Esophagus muscularis mucosa (tissue), 4 donors: ENCODE data around the gene LOXL3. TPM values are rescaled to one million over a fixed set of nuclear protein-coding genes. Genes with fewer than 3 reads are reported as not detected.
A peak's percentile ranks its signal among the peaks of the same experiment; 100 is the strongest.
"Not testable (repeated sequence)": the region's sequence is repeated elsewhere in the genome, so short reads cannot be mapped to it uniquely, and the experiment has no call there.

Experiments used
- DNase-seq: peaks from one replicate; pipeline ENCODE4 v3.0.0-alpha.2; 2017; ENCODE audit errors: extremely low spot score
- H3K27ac ChIP-seq, 4 donors: fragments of 200-600 bp; sonication (generic); replicated peaks in 1 of 4; 1 replicate in 3 of 4; 2 replicates in 1 of 4; pipeline ENCODE4 v1.5.1; 2016 to 2019; ENCODE audit warnings: mild to moderate bottlenecking in 1 of 4
- H3K27me3 ChIP-seq, 4 donors: fragments of 200-600 bp; sonication (generic); one replicate each; pipeline versions ENCODE4 v1.5.1 to v1.6.0; 2016 to 2019
- H3K36me3 ChIP-seq, 4 donors: fragments of 200-600 bp; sonication (generic); one replicate each; pipeline ENCODE4 v1.5.1; 2016 to 2019
- H3K4me1 ChIP-seq, 4 donors: fragments of 200-600 bp; sonication (generic); one replicate each; pipeline ENCODE4 v1.5.1; 2016 to 2019
- H3K4me3 ChIP-seq, 4 donors: fragments of 200-600 bp; sonication (generic); 1 replicate in 2 of 4; 2 replicates in 2 of 4; pipeline ENCODE4 v1.5.1; 2016 to 2019; ENCODE audit warnings: mild to moderate bottlenecking in 4 of 4, moderate library complexity in 1 of 4
- H3K9me3 ChIP-seq, 4 donors: fragments of 200-600 bp; sonication (generic); 1 replicate in 3 of 4; 2 replicates in 1 of 4; pipeline ENCODE4 v1.5.1; 2016 to 2019
- EP300 ChIP-seq: sonication (generic); formaldehyde crosslinking; IDR thresholded peaks from one replicate; pipeline ENCODE4 v1.6.1; 2017; ENCODE audit warnings: antibody characterized with exemption
- POLR2A ChIP-seq: fragments of 450-650 bp; IDR thresholded peaks from one replicate; pipeline ENCODE4 v1.6.1; 2017; ENCODE audit warnings: antibody characterized with exemption, moderate library complexity, mild to moderate bottlenecking, low read depth
- POLR2AphosphoS5 ChIP-seq, 2 donors: sonication (generic); formaldehyde crosslinking; IDR thresholded peaks; one replicate each; pipeline ENCODE4 v1.6.1; 2017; ENCODE audit warnings: antibody characterized with exemption in 2 of 2
- WGBS: methylation state at CpG from one replicate; pipeline ENCODE4 v1.1.5; 2018; 5-methylcytosine and 5-hydroxymethylcytosine counted together
- intact Hi-C: fragments of 100-400 bp; cut with DNase I; formaldehyde crosslinking; loops from one replicate; pipeline ENCODE4 v1.15.1; 2023
- total RNA-seq, 4 donors: library from RNA; depleted of rRNA; stranded (reverse); fragments of >200 nt; gene quantifications; one replicate each; pipeline versions ENCODE4 v1.1.0 to v1.2.1, GENCODE V29; 2016
- TF ChIP-seq, protein P1 (sequence below), 3 experiments: fragments of 200-600 bp in 2 of 3; fragments of 450-650 bp in 1 of 3; sonication (generic) in 2 of 3; IDR thresholded peaks; one replicate each; pipeline ENCODE4 v1.5.1; 2017 to 2019; ENCODE audit warnings: antibody characterized with exemption in 3 of 3, mild to moderate bottlenecking in 2 of 3, moderate library complexity in 1 of 3

The LOXL3 gene
- total RNA-seq, 4 donors from 2014 or later = 7.1 to 8.6 (median 7.7) TPM

GRCh38 chr2:74486141-74486540 is 67.6 kb downstream of the LOXL3 start:
- Histone ChIP-seq H3K36me3 (peaks cover 11 to 69% (median 53%) of the 10 kb centered on the region in 4 donors), H3K27ac (no peak overlapping the region), H3K4me3 (no peak overlapping the region), H3K4me1 (peaks cover 20 to 26% (median 25%) of the 10 kb centered on the region in 4 donors), H3K9me3 (no peaks in the 10 kb centered on the region), H3K27me3 (no peaks in the 10 kb centered on the region)
- DNase-seq = no peak
- TF ChIP-seq EP300 (no peak), POLR2AphosphoS5 (IDR thresholded peaks at IDR 0.05) (no peak), POLR2A (no peak)
- TF ChIP-seq, protein P1, sequence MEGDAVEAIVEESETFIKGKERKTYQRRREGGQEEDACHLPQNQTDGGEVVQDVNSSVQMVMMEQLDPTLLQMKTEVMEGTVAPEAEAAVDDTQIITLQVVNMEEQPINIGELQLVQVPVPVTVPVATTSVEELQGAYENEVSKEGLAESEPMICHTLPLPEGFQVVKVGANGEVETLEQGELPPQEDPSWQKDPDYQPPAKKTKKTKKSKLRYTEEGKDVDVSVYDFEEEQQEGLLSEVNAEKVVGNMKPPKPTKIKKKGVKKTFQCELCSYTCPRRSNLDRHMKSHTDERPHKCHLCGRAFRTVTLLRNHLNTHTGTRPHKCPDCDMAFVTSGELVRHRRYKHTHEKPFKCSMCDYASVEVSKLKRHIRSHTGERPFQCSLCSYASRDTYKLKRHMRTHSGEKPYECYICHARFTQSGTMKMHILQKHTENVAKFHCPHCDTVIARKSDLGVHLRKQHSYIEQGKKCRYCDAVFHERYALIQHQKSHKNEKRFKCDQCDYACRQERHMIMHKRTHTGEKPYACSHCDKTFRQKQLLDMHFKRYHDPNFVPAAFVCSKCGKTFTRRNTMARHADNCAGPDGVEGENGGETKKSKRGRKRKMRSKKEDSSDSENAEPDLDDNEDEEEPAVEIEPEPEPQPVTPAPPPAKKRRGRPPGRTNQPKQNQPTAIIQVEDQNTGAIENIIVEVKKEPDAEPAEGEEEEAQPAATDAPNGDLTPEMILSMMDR (IDR thresholded peaks at IDR 0.05) = no peak
- 88% methylated on average over 2 of the region's 2 CpGs for WGBS
- intact Hi-C loops = loop anchor here (5.0 kb wide), 1 partner anchor 41 kb away; the partner anchor contains the start of genes AUP1, DQX1 and HTRA2

- DNase-seq, H3K27me3 ChIP-seq, H3K9me3 ChIP-seq: not testable (repeated sequence)
- peaks cover 26 to 44% (median 39%) of the 10 kb centered on the region in 4 donors for H3K4me1 ChIP-seq
- WGBS = 81% methylated on average over 19 of the region's 19 CpGs
- peak overlapping the region; percentile 89 to 99 (median 92) for H3K4me3 ChIP-seq
- peak overlapping the region in 3 of 4 donors; percentile 85 to 91 (median 86) for H3K27ac ChIP-seq
- intact Hi-C loops = loop anchor here (1.0 kb wide), 2 partner anchors 71 to 104 kb away; partner anchors contain the start of gene DOK1
- peaks cover 6 to 69% (median 57%) of the 10 kb centered on the region in 4 donors for H3K36me3 ChIP-seq
Measured at GRCh38 chr2:74483675-74484164, 70.0 kb downstream of the LOXL3 start.

GRCh38 chr2:74482801-74483674 is 70.7 kb downstream of the LOXL3 start, which contains the start of the genes CCDC142 and TTC31:
CCDC142 (minus strand) TSS chr2:74482998; CDS start chr2:74482837, 161 bp downstream.
TTC31 (plus strand) TSS chr2:74483081; CDS start chr2:74483096, 15 bp downstream.
- Histone ChIP-seq H3K9me3 (no peaks in the 10 kb centered on the region), H3K36me3 (peaks cover 9 to 69% (median 54%) of the 10 kb centered on the region in 4 donors), H3K27me3 (no peaks in the 10 kb centered on the region), H3K4me3 (peak within 1 kb of the TSS; percentile 89 to 99 (median 92)), H3K4me1 (peaks cover 26 to 44% (median 39%) of the 10 kb centered on the region in 4 donors), H3K27ac (peak within 1 kb of the TSS; percentile 85 to 96 (median 88))
- peak; percentile 99 for DNase-seq
- 0% methylated on average over 29 of the region's 50 CpGs for WGBS
- intact Hi-C loops = loop anchor here (1.0 kb wide), 1 partner anchor 71 kb away; the partner anchor contains the start of gene DOK1
- peak; percentile 85 to 86 for TF ChIP-seq POLR2AphosphoS5 (IDR thresholded peaks at IDR 0.05)
- TF ChIP-seq, protein P1 (IDR thresholded peaks at IDR 0.05) = peak; percentile 80 to 88 (median 85)
- TF ChIP-seq POLR2A = no peak

Other genes with a start within 250 kb of the LOXL3 start
- gene SLC4A5, start 210.5 kb downstream of the LOXL3 start, total RNA-seq = 1 to 10 TPM in 3 of 4 donors, under 1 TPM in 1; 0.50 to 1.8 (median 1.4) TPM
- gene DCTN1, start 173.6 kb downstream of the LOXL3 start, total RNA-seq = 100 to 1,000 TPM; 136 to 188 (median 162) TPM
- 1 to 10 TPM in 3 of 4 donors, under 1 TPM in 1; 0.66 to 4.6 (median 3.2) TPM for gene C2orf81, start 132.3 kb downstream of the LOXL3 start, total RNA-seq
- 10 to 100 TPM in 2 of 4 donors, 1 to 10 TPM in 2; 7.6 to 14.6 (median 11.9) TPM for gene WDR54, start 132.2 kb downstream of the LOXL3 start, total RNA-seq
- gene RTKN, start 112.0 kb downstream of the LOXL3 start, total RNA-seq = 10 to 100 TPM in 2 of 4 donors, 1 to 10 TPM in 2; 8.4 to 14.1 (median 11.3) TPM
- gene INO80B, start 98.9 kb downstream of the LOXL3 start, total RNA-seq = 10 to 100 TPM in 3 of 4 donors, 1 to 10 TPM in 1; 8.7 to 16.6 (median 10.6) TPM
- gene WBP1, start 95.5 kb downstream of the LOXL3 start, total RNA-seq = 10 to 100 TPM; 40.0 to 56.4 (median 47.2) TPM
- gene MOGS, start 88.6 kb downstream of the LOXL3 start, total RNA-seq = 10 to 100 TPM; 20.8 to 38.7 (median 28.3) TPM
- 10 to 100 TPM; 15.4 to 40.4 (median 38.8) TPM for gene MRPL53, start 81.3 kb downstream of the LOXL3 start, total RNA-seq
- 10 to 100 TPM in 3 of 4 donors, 1 to 10 TPM in 1; 9.6 to 27.8 (median 19.2) TPM for gene CCDC142, start 70.9 kb downstream of the LOXL3 start, total RNA-seq
- 10 to 100 TPM; 17.4 to 23.0 (median 20.6) TPM for gene TTC31, start 70.9 kb downstream of the LOXL3 start, total RNA-seq
- gene LBX2, start 54.3 kb downstream of the LOXL3 start, total RNA-seq = 1 to 10 TPM in 1 of 4 donors, under 1 TPM in 3; 0.32 to 1.7 (median 0.84) TPM
- 10 to 100 TPM; 11.3 to 14.1 (median 12.7) TPM for gene PCGF1, start 46.2 kb downstream of the LOXL3 start, total RNA-seq
- gene TLX2, start 39.5 kb downstream of the LOXL3 start, total RNA-seq = under 1 TPM in 3 of 4 donors, not detected in 1; 0.42 to 0.99 (median 0.84) TPM
- not detected for gene DQX1, start 27.7 kb downstream of the LOXL3 start, total RNA-seq
- 10 to 100 TPM; 83.6 to 95.1 (median 89.6) TPM for gene AUP1, start 24.2 kb downstream of the LOXL3 start, total RNA-seq
- gene HTRA2, start 24.0 kb downstream of the LOXL3 start, total RNA-seq = 10 to 100 TPM; 29.7 to 37.9 (median 31.9) TPM
- gene DOK1, start 778 bp upstream of the LOXL3 start, total RNA-seq = 10 to 100 TPM; 11.9 to 26.5 (median 19.3) TPM
- gene M1AP, start 94.4 kb upstream of the LOXL3 start, total RNA-seq = under 1 TPM in 2 of 4 donors, not detected in 2; 0.17 to 0.42 TPM
- 1 to 10 TPM; 2.8 to 5.5 (median 5.3) TPM for gene SEMA4F, start 100.3 kb upstream of the LOXL3 start, total RNA-seq